ENCODE measurements around the gene RNASE13. TPM values are rescaled to one million over a fixed set of nuclear protein-coding genes. Genes with fewer than 3 reads are reported as not detected.

RNASE13 gene
- total RNA-seq, 2 donors from 2014 or later = not detected

GRCh38 chr14:21054123-21054767 is 19.6 kb upstream of the RNASE13 start:
- no peak overlapping the region for H3K27ac Mint-ChIP-seq
- no peaks in the 10 kb centered on the region for H3K9me3 ChIP-seq (ENCODE audit: control insufficient read depth, low read length)
- TF ChIP-seq, protein P1, sequence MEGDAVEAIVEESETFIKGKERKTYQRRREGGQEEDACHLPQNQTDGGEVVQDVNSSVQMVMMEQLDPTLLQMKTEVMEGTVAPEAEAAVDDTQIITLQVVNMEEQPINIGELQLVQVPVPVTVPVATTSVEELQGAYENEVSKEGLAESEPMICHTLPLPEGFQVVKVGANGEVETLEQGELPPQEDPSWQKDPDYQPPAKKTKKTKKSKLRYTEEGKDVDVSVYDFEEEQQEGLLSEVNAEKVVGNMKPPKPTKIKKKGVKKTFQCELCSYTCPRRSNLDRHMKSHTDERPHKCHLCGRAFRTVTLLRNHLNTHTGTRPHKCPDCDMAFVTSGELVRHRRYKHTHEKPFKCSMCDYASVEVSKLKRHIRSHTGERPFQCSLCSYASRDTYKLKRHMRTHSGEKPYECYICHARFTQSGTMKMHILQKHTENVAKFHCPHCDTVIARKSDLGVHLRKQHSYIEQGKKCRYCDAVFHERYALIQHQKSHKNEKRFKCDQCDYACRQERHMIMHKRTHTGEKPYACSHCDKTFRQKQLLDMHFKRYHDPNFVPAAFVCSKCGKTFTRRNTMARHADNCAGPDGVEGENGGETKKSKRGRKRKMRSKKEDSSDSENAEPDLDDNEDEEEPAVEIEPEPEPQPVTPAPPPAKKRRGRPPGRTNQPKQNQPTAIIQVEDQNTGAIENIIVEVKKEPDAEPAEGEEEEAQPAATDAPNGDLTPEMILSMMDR (conservative IDR thresholded peaks at IDR 0.05) = no peak
- peaks cover 2% of the 10 kb centered on the region for H3K4me1 ChIP-seq (ENCODE audit: control insufficient read depth, insufficient read depth, low read length)
- peaks cover 12% of the 10 kb centered on the region for H3K4me1 Mint-ChIP-seq
- no peaks in the 10 kb centered on the region for H3K27me3 ChIP-seq (ENCODE audit: control insufficient read depth, insufficient read depth, low read length, poor library complexity, severe bottlenecking)
- no peak for DNase-seq
- H3K9ac ChIP-seq (ENCODE audit: extremely low read depth, low read length, poor library complexity, severe bottlenecking) = no peak overlapping the region
- H3K4me3 ChIP-seq (ENCODE audit: low read length) = no peak overlapping the region
- no peaks in the 10 kb centered on the region for H3K36me3 Mint-ChIP-seq (ENCODE audit: low read depth)
- H3K36me3 ChIP-seq (ENCODE audit: control insufficient read depth, insufficient read depth, low read length) = no peaks in the 10 kb centered on the region
- no peaks in the 10 kb centered on the region for H3K9me3 Mint-ChIP-seq
- no peaks in the 10 kb centered on the region for H3K27me3 Mint-ChIP-seq (ENCODE audit: insufficient read depth)
- H3K4me3 Mint-ChIP-seq = no peak overlapping the region
- 93% methylated on average over 3 of the region's 3 CpGs; no CpG with 5 or more reads in 1 of the 2 experiments for WGBS, 2 experiments (ENCODE audit: insufficient coverage in 1 of 2, insufficient read length in 1 of 2)
- no peak overlapping the region for H3K27ac ChIP-seq (ENCODE audit: low read depth, low read length)

GRCh38 chr14:21053184-21054122 is 18.8 kb upstream of the RNASE13 start:
- TF ChIP-seq, protein P1 (conservative IDR thresholded peaks at IDR 0.05) = no peak
- 93% methylated on average over 17 to 20 of the region's 20 CpGs for WGBS, 2 experiments (ENCODE audit: insufficient coverage in 1 of 2, insufficient read length in 1 of 2)
- no peaks in the 10 kb centered on the region for H3K27me3 Mint-ChIP-seq (ENCODE audit: insufficient read depth)

DNA sequence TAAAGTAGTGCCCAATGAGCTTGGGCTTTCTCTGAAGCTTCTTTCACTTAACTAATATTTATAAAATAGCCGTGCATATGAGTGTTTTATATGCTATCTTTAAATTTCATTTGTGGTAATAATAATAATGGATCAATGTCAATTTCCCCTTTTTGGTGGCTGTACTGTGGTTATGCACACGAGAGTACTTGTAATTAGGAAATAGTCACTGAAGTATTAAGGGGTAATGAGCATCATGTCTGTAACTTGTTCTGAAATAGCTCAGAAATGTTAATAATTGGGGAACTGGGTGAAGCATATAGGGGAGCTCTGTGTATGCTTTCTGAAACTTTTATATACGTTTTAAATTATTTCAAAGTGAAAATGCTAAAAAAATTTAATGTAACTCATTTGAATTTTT is 16.0 kb upstream of the RNASE13 start:
- Mint-ChIP-seq H3K36me3 (ENCODE audit: low read depth) (no peaks in the 10 kb centered on the region), H3K27me3 (ENCODE audit: insufficient read depth) (peaks cover 3% of the 10 kb centered on the region), H3K4me1 (peaks cover 12% of the 10 kb centered on the region), H3K9me3 (no peaks in the 10 kb centered on the region), H3K4me3 (no peak overlapping the region), H3K27ac (no peak overlapping the region)
- no peaks in the 10 kb centered on the region for H3K36me3 ChIP-seq (ENCODE audit: control insufficient read depth, insufficient read depth, low read length)
- 100% methylated on average over 1 to 2 of the region's 3 CpGs for WGBS, 2 experiments (ENCODE audit: insufficient coverage in 1 of 2, insufficient read length in 1 of 2)
- no peak for DNase-seq
- H3K4me1 ChIP-seq (ENCODE audit: control insufficient read depth, insufficient read depth, low read length) = peaks cover 2% of the 10 kb centered on the region
- H3K27ac ChIP-seq (ENCODE audit: low read depth, low read length) = no peak overlapping the region
- no peaks in the 10 kb centered on the region for H3K9me3 ChIP-seq (ENCODE audit: control insufficient read depth, low read length)
- H3K27me3 ChIP-seq (ENCODE audit: control insufficient read depth, insufficient read depth, low read length, poor library complexity, severe bottlenecking) = no peaks in the 10 kb centered on the region
- TF ChIP-seq, protein P1 (conservative IDR thresholded peaks at IDR 0.05) = no peak
- no peak overlapping the region for H3K4me3 ChIP-seq (ENCODE audit: low read length)
- H3K9ac ChIP-seq (ENCODE audit: extremely low read depth, low read length, poor library complexity, severe bottlenecking) = no peak overlapping the region

More at GRCh38 chr14:21053184-21054122, 18.8 kb upstream of the RNASE13 start:
- H3K4me3 ChIP-seq (ENCODE audit: low read length) = no peak overlapping the region
- H3K4me3 Mint-ChIP-seq = no peak overlapping the region
- H3K27ac ChIP-seq (ENCODE audit: low read depth, low read length) = no peak overlapping the region
- no peaks in the 10 kb centered on the region for H3K36me3 Mint-ChIP-seq (ENCODE audit: low read depth)
- H3K27ac Mint-ChIP-seq = no peak overlapping the region
- peaks cover 15% of the 10 kb centered on the region for H3K4me1 Mint-ChIP-seq
- no peaks in the 10 kb centered on the region for H3K9me3 ChIP-seq (ENCODE audit: control insufficient read depth, low read length)
- no peaks in the 10 kb centered on the region for H3K27me3 ChIP-seq (ENCODE audit: control insufficient read depth, insufficient read depth, low read length, poor library complexity, severe bottlenecking)
- no peaks in the 10 kb centered on the region for H3K9me3 Mint-ChIP-seq
- no peak overlapping the region for H3K9ac ChIP-seq (ENCODE audit: extremely low read depth, low read length, poor library complexity, severe bottlenecking)
- H3K4me1 ChIP-seq (ENCODE audit: control insufficient read depth, insufficient read depth, low read length) = peaks cover 2% of the 10 kb centered on the region
- DNase-seq = no peak
- H3K36me3 ChIP-seq (ENCODE audit: control insufficient read depth, insufficient read depth, low read length) = no peaks in the 10 kb centered on the region
